Naive thymus-derived CD4-positive, alpha-beta T cell (primary cell): ENCODE results near the gene RAPH1. TPM values are rescaled to one million over a fixed set of nuclear protein-coding genes. Genes with fewer than 3 reads are reported as not detected.
A peak's percentile ranks its signal among the peaks of the same experiment; 100 is the strongest.

Source experiments
- ATAC-seq: fragments of 150-1000 bp; cut with Tn5 transposase; 2 replicates; pipeline ENCODE4 v1.10.0; 2021; ENCODE audit warnings: mild to moderate bottlenecking, moderate library complexity
- CTCF ChIA-PET: fragments of 350-600 bp; sonication (Branson Sonifier 250); formaldehyde crosslinking; loops from one replicate; lab custom pipeline; 2021; ENCODE audit warnings: antibody characterized with exemption; lab: Charles Lee
- POLR2A ChIA-PET: fragments of 350-600 bp; sonication (Branson Sonifier 250); formaldehyde crosslinking; loops from one replicate; lab custom pipeline; 2021; ENCODE audit warnings: antibody characterized with exemption, inconsistent platforms; lab: Charles Lee
- DNase-seq, 9 donors: peaks; one replicate each; pipeline versions ENCODE4 v3.0.0 to v3.0.0-alpha.2; 2020 to 2022; ENCODE audit warnings: mixed read lengths in 1 of 9
- H3K27ac ChIP-seq: one replicate; pipeline ENCODE4 v1.7.0; 2013; ENCODE audit warnings: mild to moderate bottlenecking, low read depth, low read length, moderate library complexity
- H3K27me3 ChIP-seq, 2 donors: one replicate each; pipeline ENCODE4 v1.7.0; 2013; ENCODE audit warnings: low read length in 2 of 2, mild to moderate bottlenecking in 2 of 2, moderate library complexity in 2 of 2; ENCODE audit not compliant: control insufficient read depth in 2 of 2, insufficient read depth in 2 of 2
- H3K36me3 ChIP-seq, 3 experiments: 1 replicate in 2 of 3; 2 replicates in 1 of 3; pipeline ENCODE4 v1.7.0; 2013; ENCODE audit warnings: low read length in 3 of 3, mild to moderate bottlenecking in 3 of 3, moderate library complexity in 1 of 3; ENCODE audit not compliant: insufficient read depth in 3 of 3, control insufficient read depth in 2 of 3
- H3K4me1 ChIP-seq, 2 donors: one replicate each; pipeline ENCODE4 v1.7.0; 2013; ENCODE audit warnings: low read length in 2 of 2, mild to moderate bottlenecking in 2 of 2, moderate library complexity in 1 of 2; ENCODE audit not compliant: control insufficient read depth in 2 of 2, insufficient read depth in 2 of 2
- H3K4me3 ChIP-seq: 2 replicates; pipeline ENCODE4 v1.7.0; 2013; ENCODE audit warnings: mild to moderate bottlenecking, low read length
- H3K9me3 ChIP-seq, 3 experiments: 1 replicate in 2 of 3; 2 replicates in 1 of 3; pipeline ENCODE4 v1.7.0; 2013; ENCODE audit warnings: low read length in 3 of 3; ENCODE audit not compliant: control insufficient read depth in 2 of 3
- H3K27ac Mint-ChIP-seq, 9 donors: one replicate each; pipeline ENCODE4 v1.8.0; 2020 to 2022; ENCODE audit warnings: mixed read lengths in 9 of 9, mild to moderate bottlenecking in 8 of 9, moderate library complexity in 5 of 9, inconsistent platforms in 2 of 9
- H3K27me3 Mint-ChIP-seq, 5 donors: one replicate each; pipeline ENCODE4 v1.8.0; 2021 to 2022; ENCODE audit warnings: mixed read lengths in 5 of 5, mild to moderate bottlenecking in 1 of 5
- H3K36me3 Mint-ChIP-seq, 5 donors: one replicate each; pipeline ENCODE4 v1.8.0; 2020 to 2022; ENCODE audit warnings: mixed read lengths in 5 of 5, mild to moderate bottlenecking in 3 of 5, inconsistent platforms in 1 of 5
- H3K4me1 Mint-ChIP-seq, 7 donors: one replicate each; pipeline ENCODE4 v1.8.0; 2020 to 2022; ENCODE audit warnings: mixed read lengths in 7 of 7, mild to moderate bottlenecking in 3 of 7, inconsistent platforms in 1 of 7
- H3K4me3 Mint-ChIP-seq, 10 donors: one replicate each; pipeline ENCODE4 v1.8.0; 2020 to 2022; ENCODE audit warnings: mild to moderate bottlenecking in 10 of 10, mixed read lengths in 10 of 10, moderate library complexity in 6 of 10, inconsistent platforms in 2 of 10
- H3K9me3 Mint-ChIP-seq, 11 donors: one replicate each; pipeline ENCODE4 v1.8.0; 2020 to 2022; ENCODE audit warnings: mixed read lengths in 11 of 11, mild to moderate bottlenecking in 4 of 11, inconsistent platforms in 1 of 11, moderate library complexity in 1 of 11
- intact Hi-C, 2 donors: fragments of 100-400 bp; cut with micrococcal nuclease; formaldehyde crosslinking; loops; one replicate each; pipeline ENCODE4 v1.15.1; 2023
- polyA plus RNA-seq, 2 donors: library from polyadenylated mRNA; unstranded; fragments of 300-500 nt; fragmentation: Illumina TruSeq; gene quantifications; one replicate each; pipeline ENCODE4 v1.2.3, GENCODE V29; 2021
- total RNA-seq, 6 experiments: library from RNA in 5 of 6; stranded (reverse) in 5 of 6; gene quantifications; 1 replicate in 5 of 6; 2 replicates in 1 of 6; pipeline ENCODE4 v1.2.3 and lab custom pipeline; 2021 to 2026

The RAPH1 gene, protein sequence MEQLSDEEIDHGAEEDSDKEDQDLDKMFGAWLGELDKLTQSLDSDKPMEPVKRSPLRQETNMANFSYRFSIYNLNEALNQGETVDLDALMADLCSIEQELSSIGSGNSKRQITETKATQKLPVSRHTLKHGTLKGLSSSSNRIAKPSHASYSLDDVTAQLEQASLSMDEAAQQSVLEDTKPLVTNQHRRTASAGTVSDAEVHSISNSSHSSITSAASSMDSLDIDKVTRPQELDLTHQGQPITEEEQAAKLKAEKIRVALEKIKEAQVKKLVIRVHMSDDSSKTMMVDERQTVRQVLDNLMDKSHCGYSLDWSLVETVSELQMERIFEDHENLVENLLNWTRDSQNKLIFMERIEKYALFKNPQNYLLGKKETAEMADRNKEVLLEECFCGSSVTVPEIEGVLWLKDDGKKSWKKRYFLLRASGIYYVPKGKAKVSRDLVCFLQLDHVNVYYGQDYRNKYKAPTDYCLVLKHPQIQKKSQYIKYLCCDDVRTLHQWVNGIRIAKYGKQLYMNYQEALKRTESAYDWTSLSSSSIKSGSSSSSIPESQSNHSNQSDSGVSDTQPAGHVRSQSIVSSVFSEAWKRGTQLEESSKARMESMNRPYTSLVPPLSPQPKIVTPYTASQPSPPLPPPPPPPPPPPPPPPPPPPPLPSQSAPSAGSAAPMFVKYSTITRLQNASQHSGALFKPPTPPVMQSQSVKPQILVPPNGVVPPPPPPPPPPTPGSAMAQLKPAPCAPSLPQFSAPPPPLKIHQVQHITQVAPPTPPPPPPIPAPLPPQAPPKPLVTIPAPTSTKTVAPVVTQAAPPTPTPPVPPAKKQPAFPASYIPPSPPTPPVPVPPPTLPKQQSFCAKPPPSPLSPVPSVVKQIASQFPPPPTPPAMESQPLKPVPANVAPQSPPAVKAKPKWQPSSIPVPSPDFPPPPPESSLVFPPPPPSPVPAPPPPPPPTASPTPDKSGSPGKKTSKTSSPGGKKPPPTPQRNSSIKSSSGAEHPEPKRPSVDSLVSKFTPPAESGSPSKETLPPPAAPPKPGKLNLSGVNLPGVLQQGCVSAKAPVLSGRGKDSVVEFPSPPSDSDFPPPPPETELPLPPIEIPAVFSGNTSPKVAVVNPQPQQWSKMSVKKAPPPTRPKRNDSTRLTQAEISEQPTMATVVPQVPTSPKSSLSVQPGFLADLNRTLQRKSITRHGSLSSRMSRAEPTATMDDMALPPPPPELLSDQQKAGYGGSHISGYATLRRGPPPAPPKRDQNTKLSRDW
- 1 to 10 TPM; 1.8 to 5.5 (median 3.0) TPM for total RNA-seq
- under 1 TPM; 0.57 to 0.91 TPM for polyA plus RNA-seq
- total RNA-seq (lab: John Stamatoyannopoulos, UW): 3.8 reads per million, percentile 19 among the genes with 10 or more reads in this experiment

DNA sequence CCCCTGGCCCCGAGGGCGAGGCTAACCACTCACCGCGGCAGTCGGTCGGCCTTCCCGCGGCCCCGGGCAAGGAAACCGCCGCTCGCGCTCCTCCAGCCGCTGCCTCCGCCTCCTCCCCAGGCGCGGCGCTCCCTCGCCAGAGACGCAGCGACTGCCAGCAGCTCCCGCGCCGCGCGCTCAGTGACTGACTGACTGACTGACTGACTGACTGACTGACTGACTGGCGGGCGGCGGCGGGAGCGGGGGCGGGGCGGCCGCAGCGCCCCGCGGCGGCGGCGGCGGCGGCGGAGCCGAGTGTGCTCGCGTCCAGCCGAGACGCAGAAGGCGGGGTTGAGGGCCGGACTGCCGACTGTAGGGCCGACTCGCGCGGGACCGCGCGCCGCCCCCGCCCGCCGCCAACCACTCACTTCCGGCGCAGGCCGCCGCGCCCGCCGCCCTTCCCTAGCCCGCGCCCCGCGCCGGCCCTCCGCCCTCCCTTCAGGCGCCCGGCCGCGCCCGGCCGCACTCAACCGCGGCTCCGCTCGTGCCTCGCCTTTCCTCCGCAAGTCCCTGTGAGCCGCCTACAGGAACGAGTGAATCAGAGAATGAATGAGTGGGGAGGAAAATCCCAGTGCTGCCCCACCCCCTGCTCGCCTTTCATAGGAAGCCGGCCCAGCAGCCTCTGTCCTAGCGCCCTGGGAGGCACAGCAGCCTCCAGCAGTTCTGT is at the start of gene RAPH1:
TSS of gene RAPH1 (minus strand) at position 224 of the 706 bp plus-strand sequence. CDS start 39,948 bp downstream, outside the sequence.
- H3K9me3 Mint-ChIP-seq: peaks cover 0 to 18% (median 12%) of the 10 kb centered on the region in 11 donors
- H3K27ac Mint-ChIP-seq: peak within 1 kb of the TSS; percentile 32 to 90 (median 73)
- intact Hi-C loops: loop anchor here (1.0 to 2.0 kb wide), 5 partner anchors 51 to 296 kb away; partner anchors contain the start of genes CD28 (in 1 of the 2) and CYP20A1 (in 1 of the 2)
- H3K36me3 ChIP-seq: peaks cover 0 to 5% (median 0%) of the 10 kb centered on the region in 3 experiments
- peaks cover 6 to 75% (median 16%) of the 10 kb centered on the region in 5 donors for H3K27me3 Mint-ChIP-seq
- ChIA-PET POLR2A (interaction anchor here (0.8 to 1.7 kb wide), 5 partner anchors 10 to 209 kb away, joined by 3 to 8 read pairs (median 3); no protein-coding TSS in a partner anchor), CTCF (interaction anchor here (0.5 kb wide), 1 partner anchor 120 kb away, joined by 4 read pairs; no protein-coding TSS in a partner anchor)
- H3K4me1 Mint-ChIP-seq: peaks cover 16 to 30% (median 28%) of the 10 kb centered on the region in 7 donors
- peaks cover 10 to 15% of the 10 kb centered on the region in 2 donors for H3K4me1 ChIP-seq
- H3K36me3 Mint-ChIP-seq: peaks cover 4 to 13% (median 5%) of the 10 kb centered on the region in 5 donors
- peak within 1 kb of the TSS; percentile 79 to 95 (median 90) for H3K4me3 Mint-ChIP-seq
- no peaks in the 10 kb centered on the region for H3K9me3 ChIP-seq
- no peaks in the 10 kb centered on the region for H3K27me3 ChIP-seq
- peak within 1 kb of the TSS; percentile 71 for H3K4me3 ChIP-seq
- H3K27ac ChIP-seq: peak within 1 kb of the TSS; percentile 49
- peak; percentile 24 to 72 (median 51) for DNase-seq
- ATAC-seq: peak; percentile 77

- Histone ChIP-seq H3K9me3 (no peaks in the 10 kb centered on the region), H3K27ac (no peak overlapping the region), H3K4me1 (peaks cover 0 to 2% of the 10 kb centered on the region in 2 donors), H3K27me3 (no peaks in the 10 kb centered on the region), H3K4me3 (no peak overlapping the region), H3K36me3 (no peaks in the 10 kb centered on the region)
- Mint-ChIP-seq H3K27ac (no peak overlapping the region), H3K4me1 (peaks cover 0 to 27% (median 0%) of the 10 kb centered on the region in 7 donors), H3K36me3 (peaks cover 0 to 2% (median 0%) of the 10 kb centered on the region in 5 donors), H3K27me3 (peaks cover 0 to 55% (median 0%) of the 10 kb centered on the region in 5 donors), H3K4me3 (no peak overlapping the region), H3K9me3 (no peaks in the 10 kb centered on the region)
- no peak for ATAC-seq
- no peak for DNase-seq
- intact Hi-C loops: no loop called here
- ChIA-PET CTCF (no interaction called here), POLR2A (interaction anchor here (0.5 kb wide), 1 partner anchor 223 kb away, joined by 3 read pairs; no protein-coding TSS in a partner anchor)
These were observed 49.7 kb upstream of the RAPH1 start for GRCh38 chr2:203584784-203585183.

GRCh38 chr2:203583701-203584100 is 48.6 kb upstream of the RAPH1 start:
- H3K9me3 ChIP-seq: no peaks in the 10 kb centered on the region
- H3K27ac Mint-ChIP-seq: no peak overlapping the region
- H3K4me1 ChIP-seq: peaks cover 0 to 2% of the 10 kb centered on the region in 2 donors
- H3K9me3 Mint-ChIP-seq: peaks cover 0 to 3% (median 0%) of the 10 kb centered on the region in 11 donors
- no peak overlapping the region for H3K4me3 Mint-ChIP-seq
- peaks cover 0 to 38% (median 0%) of the 10 kb centered on the region in 7 donors for H3K4me1 Mint-ChIP-seq
- CTCF ChIA-PET: no interaction called here
- peaks cover 0 to 54% (median 0%) of the 10 kb centered on the region in 5 donors for H3K27me3 Mint-ChIP-seq
- DNase-seq (peak in 1 of 9 donors; percentile 27), ATAC-seq (no peak)
- no peak overlapping the region for H3K4me3 ChIP-seq
- no peaks in the 10 kb centered on the region for H3K27me3 ChIP-seq
- H3K36me3 ChIP-seq: no peaks in the 10 kb centered on the region
- H3K36me3 Mint-ChIP-seq: peaks cover 0 to 5% (median 0%) of the 10 kb centered on the region in 5 donors
- intact Hi-C loops: no loop called here
- H3K27ac ChIP-seq: no peak overlapping the region
- POLR2A ChIA-PET: no interaction called here

GRCh38 chr2:203583084-203583695 is 48.1 kb upstream of the RAPH1 start:
- Histone ChIP-seq H3K27me3 (no peaks in the 10 kb centered on the region), H3K4me1 (peaks cover 0 to 2% of the 10 kb centered on the region in 2 donors), H3K27ac (no peak overlapping the region), H3K9me3 (no peaks in the 10 kb centered on the region), H3K4me3 (no peak overlapping the region), H3K36me3 (no peaks in the 10 kb centered on the region)
- ChIA-PET CTCF (interaction anchor here (0.8 kb wide), 1 partner anchor 47 kb away, joined by 3 read pairs; no protein-coding TSS in a partner anchor), POLR2A (no interaction called here)
- H3K27ac Mint-ChIP-seq: no peak overlapping the region
- intact Hi-C loops: no loop called here
- DNase-seq (no peak), ATAC-seq (no peak)
- H3K36me3 Mint-ChIP-seq: peaks cover 0 to 7% (median 0%) of the 10 kb centered on the region in 5 donors
- no peak overlapping the region for H3K4me3 Mint-ChIP-seq
- peaks cover 0 to 43% (median 0%) of the 10 kb centered on the region in 7 donors for H3K4me1 Mint-ChIP-seq
- peaks cover 0 to 4% (median 0%) of the 10 kb centered on the region in 11 donors for H3K9me3 Mint-ChIP-seq
- peaks cover 0 to 54% (median 0%) of the 10 kb centered on the region in 5 donors for H3K27me3 Mint-ChIP-seq

DNA sequence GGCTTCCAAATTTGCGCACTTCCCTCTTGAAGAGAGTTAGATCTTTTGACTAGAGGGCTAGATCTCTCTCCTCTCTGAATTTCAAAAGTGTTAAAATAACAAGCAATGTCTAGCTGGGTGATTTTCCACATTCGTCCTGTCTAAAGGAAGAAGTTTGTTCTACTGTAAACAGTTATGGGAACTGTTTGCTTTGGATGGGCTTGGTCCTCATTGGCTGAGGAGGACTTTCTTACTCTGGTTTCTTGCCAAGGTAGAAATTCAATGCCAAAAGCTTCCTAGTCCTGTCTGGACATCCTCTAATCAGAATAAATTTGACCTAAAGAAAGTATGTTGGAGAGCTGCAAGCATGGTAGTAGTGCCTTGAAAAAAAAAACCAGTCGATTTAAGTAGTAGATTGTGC is 47.4 kb upstream of the RAPH1 start:
- H3K36me3 Mint-ChIP-seq: peaks cover 0 to 8% (median 0%) of the 10 kb centered on the region in 5 donors
- DNase-seq (no peak), ATAC-seq (no peak)
- H3K4me1 ChIP-seq: peaks cover 0 to 2% of the 10 kb centered on the region in 2 donors
- H3K27ac ChIP-seq: no peak overlapping the region
- peaks cover 0 to 56% (median 0%) of the 10 kb centered on the region in 5 donors for H3K27me3 Mint-ChIP-seq
- H3K9me3 ChIP-seq: no peaks in the 10 kb centered on the region
- POLR2A ChIA-PET: interaction anchor here (0.7 kb wide), 1 partner anchor 10 kb away, joined by 3 read pairs; no protein-coding TSS in a partner anchor
- H3K4me1 Mint-ChIP-seq: peaks cover 0 to 45% (median 0%) of the 10 kb centered on the region in 7 donors
- peaks cover 0 to 4% (median 0%) of the 10 kb centered on the region in 11 donors for H3K9me3 Mint-ChIP-seq
- CTCF ChIA-PET: interaction anchor here (0.8 kb wide), 1 partner anchor 47 kb away, joined by 3 read pairs; no protein-coding TSS in a partner anchor
- H3K36me3 ChIP-seq: no peaks in the 10 kb centered on the region
- intact Hi-C loops: no loop called here
- H3K27me3 ChIP-seq: no peaks in the 10 kb centered on the region
- H3K4me3 Mint-ChIP-seq: no peak overlapping the region
- no peak overlapping the region for H3K27ac Mint-ChIP-seq
- no peak overlapping the region for H3K4me3 ChIP-seq
